GM19193 (cell line): ENCODE measurements around the gene CDCA4.

Source experiments
- POLR2A ChIP-seq: IDR thresholded peaks from 4 replicates; pipeline ENCODE4 v1.6.1; 2011; ENCODE audit not compliant: insufficient read depth, insufficient read length; ENCODE audit errors: extremely low read depth

Gene CDCA4

GRCh38 chr14:104989236-104989950 is 31.5 kb downstream of the CDCA4 start:
- TF ChIP-seq POLR2A = no peak

DNA sequence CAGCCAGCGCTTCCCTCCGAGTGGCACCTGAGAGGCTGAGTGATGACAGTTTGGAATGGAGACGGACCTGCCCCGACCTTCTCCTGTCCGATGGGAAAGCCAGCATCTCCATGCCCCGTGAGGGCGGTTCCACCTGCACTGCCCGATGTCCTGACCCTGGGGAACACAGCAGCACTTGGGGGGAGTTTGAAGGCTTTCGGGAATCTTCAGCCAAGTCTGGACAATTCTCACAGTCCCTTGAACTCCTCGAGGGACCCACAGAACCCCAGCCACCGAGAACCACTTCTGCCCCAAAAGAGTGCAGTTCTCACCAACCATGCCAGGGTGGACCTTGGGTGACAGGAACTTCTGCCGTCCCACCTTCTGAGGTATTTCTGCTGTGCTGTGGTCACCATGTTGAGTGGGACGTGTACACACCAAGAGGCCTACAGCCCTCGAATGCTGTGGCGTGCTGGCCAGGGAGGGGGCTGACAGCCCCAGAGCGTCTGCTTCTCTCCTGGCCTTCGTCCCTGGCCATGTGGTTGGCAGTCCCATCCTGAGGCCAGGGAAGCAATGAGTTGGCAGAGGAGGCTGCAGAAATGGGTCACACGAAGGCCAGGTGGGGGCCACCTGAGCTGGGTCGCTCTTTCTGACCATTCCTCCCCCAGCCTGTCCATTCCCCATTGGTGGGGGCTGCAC is 34.3 kb downstream of the CDCA4 start:
- no peak for TF ChIP-seq POLR2A

GRCh38 chr14:104985675-104986486 is 35.0 kb downstream of the CDCA4 start, which contains the start of gene CLBA1:
Gene CLBA1 (plus strand): TSS chr14:104985788. CDS start chr14:104986432, 644 bp downstream.
- TF ChIP-seq POLR2A = no peak

GRCh38 chr14:104984056-104984894 is 36.6 kb downstream of the CDCA4 start:
- no peak for TF ChIP-seq POLR2A

- no peak for TF ChIP-seq POLR2A
Observed at GRCh38 chr14:104983231-104983721, 37.6 kb downstream of the CDCA4 start.

DNA sequence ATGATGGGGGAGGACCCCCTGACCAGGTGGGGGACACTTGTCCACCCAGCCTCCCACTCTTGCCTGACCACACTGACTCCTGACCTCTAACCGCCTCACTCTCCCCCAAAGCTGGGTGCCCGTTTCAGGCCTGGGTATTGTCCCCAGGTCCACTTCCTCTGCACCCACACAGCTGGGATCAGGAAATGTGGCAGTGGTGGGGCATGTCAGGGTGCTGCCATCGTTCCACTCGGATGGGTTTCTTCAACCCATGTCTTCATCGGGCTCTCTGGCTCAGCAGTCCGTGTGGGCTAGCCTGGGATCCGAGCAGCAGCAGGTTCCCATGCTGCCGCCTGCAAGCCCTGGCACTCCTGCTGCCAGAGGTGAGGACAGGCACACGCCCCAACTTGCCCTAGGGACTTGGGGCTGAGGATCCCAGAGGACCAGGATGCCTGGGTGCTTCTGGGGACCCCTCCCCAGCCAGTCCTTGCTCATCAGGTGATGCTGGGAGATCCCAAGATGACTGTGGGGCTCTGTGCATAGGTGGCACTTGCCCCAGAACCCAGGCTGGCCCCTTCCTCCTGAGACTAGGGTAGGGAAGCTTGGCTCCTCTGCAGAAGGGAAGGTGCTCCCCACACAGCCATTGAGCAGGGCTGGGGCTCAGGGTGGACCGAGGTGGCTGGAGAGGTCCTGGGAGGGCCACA is 38.2 kb downstream of the CDCA4 start:
- TF ChIP-seq POLR2A = no peak

GRCh38 chr14:104981699-104982541 is 39.0 kb downstream of the CDCA4 start:
- TF ChIP-seq POLR2A = no peak

GRCh38 chr14:104980611-104981531 is 40.0 kb downstream of the CDCA4 start:
- no peak for TF ChIP-seq POLR2A

DNA sequence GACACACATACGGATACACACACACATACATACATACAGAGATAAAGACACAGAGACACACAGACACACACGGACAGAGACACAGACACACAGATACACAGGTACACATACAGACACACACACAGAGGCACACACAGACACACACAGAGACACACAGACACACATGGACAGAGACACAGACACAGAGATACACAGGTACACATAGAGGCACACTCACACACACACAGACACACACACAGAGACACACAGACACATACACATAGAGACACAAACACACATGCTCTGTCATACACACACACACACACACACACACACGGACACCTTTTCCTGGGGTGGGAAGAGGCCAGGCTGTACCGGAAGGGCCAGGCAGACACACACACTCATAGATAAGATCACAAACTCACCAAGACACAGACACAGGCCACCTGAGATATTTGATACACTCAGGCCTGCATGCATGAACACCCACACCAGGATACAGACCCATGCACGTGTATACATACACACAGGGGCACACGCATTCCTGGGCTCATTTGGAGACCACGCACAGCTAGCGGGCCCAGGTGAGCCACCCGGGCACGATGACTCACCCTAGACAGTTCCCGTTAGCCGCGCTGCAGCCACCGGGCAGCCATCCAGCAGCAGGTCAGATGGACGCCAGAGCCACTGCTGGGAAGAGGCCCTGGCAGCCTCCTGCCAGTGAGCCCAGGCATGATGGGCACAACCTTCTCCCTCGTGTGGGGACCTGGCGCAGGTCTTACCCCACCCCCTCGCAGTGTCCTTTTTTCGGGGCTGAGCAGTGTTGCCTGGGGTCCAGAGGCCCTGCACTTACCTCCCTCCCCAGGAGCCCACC is 40.9 kb downstream of the CDCA4 start:
- no peak for TF ChIP-seq POLR2A

DNA sequence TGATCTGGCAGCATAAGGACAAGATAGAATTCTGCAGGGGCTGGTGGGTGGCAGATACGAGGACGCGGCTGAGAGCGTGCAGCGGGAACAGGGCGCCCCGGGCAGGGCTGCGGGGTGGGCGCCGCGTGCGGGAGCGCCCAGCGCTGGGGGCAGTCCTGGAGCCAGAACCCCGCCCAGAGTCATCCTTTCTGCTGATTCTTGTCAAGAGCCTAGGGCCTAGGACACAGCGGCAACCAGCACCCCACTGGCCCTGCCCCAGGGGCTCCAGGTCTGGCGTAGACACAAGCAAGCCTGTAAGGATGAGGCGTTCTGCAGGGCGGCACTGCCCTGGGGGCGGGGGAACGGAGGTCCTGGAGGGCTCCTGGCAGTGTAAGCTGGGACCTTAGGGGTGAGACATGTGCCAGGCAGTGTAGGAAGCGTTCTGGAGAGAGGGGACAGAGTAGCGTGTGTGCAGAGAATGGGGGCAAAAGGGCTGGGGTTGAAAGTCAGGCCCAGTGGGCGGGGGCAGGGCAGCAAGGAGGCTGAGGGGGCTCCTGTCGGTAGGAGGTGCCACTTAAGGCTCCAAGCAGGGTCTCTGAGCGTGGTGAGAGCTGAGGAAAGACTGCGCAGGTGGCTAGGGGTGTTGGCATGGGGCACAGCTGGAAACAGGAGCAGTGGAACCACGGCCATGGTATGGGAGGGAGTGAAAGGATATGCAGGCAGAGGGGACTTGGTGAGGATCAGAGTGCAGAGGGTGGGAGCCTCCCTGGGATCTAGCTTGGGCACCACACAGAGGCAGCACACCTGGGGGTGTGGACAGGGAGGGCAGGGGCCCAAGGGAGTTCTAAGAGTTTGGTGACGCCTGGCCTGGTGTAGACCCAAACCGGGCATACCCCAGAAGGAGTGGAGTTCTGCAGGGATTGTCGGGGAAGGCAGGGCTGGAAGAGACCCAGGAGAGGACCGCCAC is 41.9 kb downstream of the CDCA4 start:
- no peak for TF ChIP-seq POLR2A
